PC-9 (cell line): ENCODE measurements around the gene IL1RL2. TPM values are rescaled to one million over a fixed set of nuclear protein-coding genes. Genes with fewer than 3 reads are reported as not detected.

ENCODE experiments used
- BruUV-seq: library from RNA; stranded (reverse); fragments of 400-500 nt; replicated peaks from 2 replicates; lab custom pipeline; 2021; lab: Mats Ljungman, UMichigan
- CTCF ChIA-PET: fragments of 300-600 bp; sonication (Branson Sonifier 250); formaldehyde crosslinking; loops from one replicate; lab custom pipeline; 2022; ENCODE audit warnings: antibody characterized with exemption; lab: Charles Lee
- POLR2A ChIA-PET: fragments of 300-600 bp; sonication (Branson Sonifier 250); formaldehyde crosslinking; loops from one replicate; lab custom pipeline; 2022; ENCODE audit warnings: antibody characterized with exemption; ENCODE audit not compliant: unreplicated experiment; lab: Charles Lee
- DNase-seq, 2 experiments: peaks; one replicate each; pipeline versions ENCODE4 v3.0.0 to v3.0.0-alpha.2; 2015 to 2022; ENCODE audit warnings: mixed read lengths in 1 of 2
- H2AFZ ChIP-seq: fragments of 200-600 bp; sonication (generic); 2 replicates; pipeline ENCODE4 v1.8.1; 2017; ENCODE audit warnings: antibody characterized with exemption
- H3F3A ChIP-seq: fragments of 200-600 bp; sonication (generic); 2 replicates; pipeline ENCODE4 v1.8.1; 2017; ENCODE audit warnings: antibody characterized with exemption, mild to moderate bottlenecking, low read depth; ENCODE audit not compliant: insufficient read depth
- H3K27ac ChIP-seq: fragments of 200-600 bp; sonication (generic); 2 replicates; pipeline ENCODE4 v1.6.1; 2016; ENCODE audit warnings: mixed run types
- H3K27me3 ChIP-seq: fragments of 200-600 bp; sonication (generic); 2 replicates; pipeline ENCODE4 v1.6.1; 2016; ENCODE audit warnings: low read depth, mixed run types; ENCODE audit not compliant: insufficient read depth
- H3K36me3 ChIP-seq: fragments of 200-600 bp; sonication (generic); 2 replicates; pipeline ENCODE4 v1.6.1; 2016; ENCODE audit warnings: low read depth, mixed run types
- H3K4me1 ChIP-seq: fragments of 200-600 bp; sonication (generic); replicated peaks from 2 replicates; pipeline ENCODE4 v1.6.1; 2016; ENCODE audit warnings: mixed run types; ENCODE audit not compliant: insufficient read depth
- H3K4me2 ChIP-seq: fragments of 200-600 bp; sonication (generic); 2 replicates; pipeline ENCODE4 v1.6.1; 2017; ENCODE audit warnings: mixed run types
- H3K4me3 ChIP-seq: fragments of 200-600 bp; sonication (generic); 2 replicates; pipeline ENCODE4 v1.6.1; 2016; ENCODE audit warnings: mixed run types
- H3K79me2 ChIP-seq: fragments of 200-600 bp; sonication (generic); 2 replicates; pipeline ENCODE4 v1.6.1; 2017; ENCODE audit warnings: low read depth, mixed run types
- H3K9me2 ChIP-seq: fragments of 200-600 bp; sonication (generic); 2 replicates; pipeline ENCODE4 v1.8.1; 2017; ENCODE audit warnings: mild to moderate bottlenecking; ENCODE audit not compliant: insufficient read depth
- H3K9me3 ChIP-seq: fragments of 200-600 bp; sonication (generic); 2 replicates; pipeline ENCODE4 v1.8.1; 2016; ENCODE audit warnings: low read depth; ENCODE audit not compliant: insufficient read depth
- H4K20me1 ChIP-seq: fragments of 200-600 bp; sonication (generic); 2 replicates; pipeline ENCODE4 v1.8.1; 2017; ENCODE audit not compliant: insufficient read depth
- CTCF ChIP-seq: fragments of 200-600 bp; sonication (generic); conservative IDR thresholded peaks from 2 replicates; pipeline ENCODE4 v1.6.1; 2017; ENCODE audit warnings: mixed run types, antibody characterized with exemption, mild to moderate bottlenecking, moderate library complexity
- EZH2 ChIP-seq: fragments of 200-600 bp; sonication (generic); IDR thresholded peaks from 2 replicates; pipeline ENCODE4 v1.8.0; 2017; ENCODE audit warnings: antibody characterized with exemption, low read depth
- intact Hi-C: fragments of 100-400 bp; cut with micrococcal nuclease; formaldehyde crosslinking; loops from one replicate; pipeline ENCODE4 v1.10.0; 2022; ENCODE audit not compliant: unreplicated experiment
- total RNA-seq: library from RNA; stranded (reverse); gene quantifications from 2 replicates; pipeline ENCODE4 v1.2.3, GENCODE V29; 2021

Gene IL1RL2
- total RNA-seq, 1 experiment from 2014 or later = 1.9 TPM

GRCh38 chr2:102147935-102148334 is 38.9 kb upstream of the IL1RL2 start:
- no peak overlapping the region for H2AFZ ChIP-seq
- POLR2A ChIA-PET = no interaction called here
- H4K20me1 ChIP-seq = no peaks in the 10 kb centered on the region
- no peaks in the 10 kb centered on the region for H3F3A ChIP-seq
- H3K4me1 ChIP-seq = peaks cover 5% of the 10 kb centered on the region; the same call in 1 of the 2 replicates
- no peak overlapping the region for H3K27ac ChIP-seq
- BruUV-seq = no TSS peak
- H3K27me3 ChIP-seq = no peaks in the 10 kb centered on the region
- H3K9me2 ChIP-seq = no peaks in the 10 kb centered on the region
- DNase-seq = no peak
- no peaks in the 10 kb centered on the region for H3K36me3 ChIP-seq
- intact Hi-C loops = no loop called here
- H3K4me3 ChIP-seq = no peak overlapping the region
- no peaks in the 10 kb centered on the region for H3K79me2 ChIP-seq
- TF ChIP-seq CTCF (no peak), EZH2 (no peak)
- CTCF ChIA-PET = no interaction called here
- no peak overlapping the region for H3K4me2 ChIP-seq
- H3K9me3 ChIP-seq = peaks cover 34% of the 10 kb centered on the region

- H2AFZ ChIP-seq = no peak overlapping the region
- no peaks in the 10 kb centered on the region for H3F3A ChIP-seq
- BruUV-seq = no TSS peak
- no peak overlapping the region for H3K4me3 ChIP-seq
- H3K79me2 ChIP-seq = no peaks in the 10 kb centered on the region
- ChIA-PET POLR2A (no interaction called here), CTCF (no interaction called here)
- H4K20me1 ChIP-seq = no peaks in the 10 kb centered on the region
- no peaks in the 10 kb centered on the region for H3K36me3 ChIP-seq
- H3K27ac ChIP-seq = no peak overlapping the region
- no peak for DNase-seq
- no peaks in the 10 kb centered on the region for H3K9me2 ChIP-seq
- H3K4me1 ChIP-seq = no peaks in the 10 kb centered on the region
- H3K27me3 ChIP-seq = no peaks in the 10 kb centered on the region
- intact Hi-C loops = no loop called here
- TF ChIP-seq CTCF = no peak
- no peak for TF ChIP-seq EZH2
- peaks cover 24% of the 10 kb centered on the region for H3K9me3 ChIP-seq
- no peak overlapping the region for H3K4me2 ChIP-seq
These were observed 37.6 kb upstream of the IL1RL2 start for GRCh38 chr2:102149243-102149642.

GRCh38 chr2:102149644-102150455 is 37.0 kb upstream of the IL1RL2 start:
- TF ChIP-seq EZH2 = no peak
- no peak for TF ChIP-seq CTCF
- H3K36me3 ChIP-seq = no peaks in the 10 kb centered on the region
- H3K4me3 ChIP-seq = no peak overlapping the region
- intact Hi-C loops = no loop called here
- H2AFZ ChIP-seq = no peak overlapping the region
- peaks cover 20% of the 10 kb centered on the region for H3K9me3 ChIP-seq
- peaks cover 3% of the 10 kb centered on the region for H3K4me1 ChIP-seq
- BruUV-seq = no TSS peak
- DNase-seq = no peak
- H3K27me3 ChIP-seq = no peaks in the 10 kb centered on the region
- no peaks in the 10 kb centered on the region for H3K9me2 ChIP-seq
- ChIA-PET POLR2A (no interaction called here), CTCF (no interaction called here)
- H3K79me2 ChIP-seq = no peaks in the 10 kb centered on the region
- no peaks in the 10 kb centered on the region for H4K20me1 ChIP-seq
- no peak overlapping the region for H3K27ac ChIP-seq
- H3K4me2 ChIP-seq = no peak overlapping the region
- H3F3A ChIP-seq = peaks cover 2% of the 10 kb centered on the region; the same call in 1 of the 2 replicates
